ENCODE results near the gene MBP.
"Not testable (repeated sequence)": the region's sequence is repeated elsewhere in the genome, so short reads cannot be mapped to it uniquely, and the experiment has no call there.

The MBP gene

DNA sequence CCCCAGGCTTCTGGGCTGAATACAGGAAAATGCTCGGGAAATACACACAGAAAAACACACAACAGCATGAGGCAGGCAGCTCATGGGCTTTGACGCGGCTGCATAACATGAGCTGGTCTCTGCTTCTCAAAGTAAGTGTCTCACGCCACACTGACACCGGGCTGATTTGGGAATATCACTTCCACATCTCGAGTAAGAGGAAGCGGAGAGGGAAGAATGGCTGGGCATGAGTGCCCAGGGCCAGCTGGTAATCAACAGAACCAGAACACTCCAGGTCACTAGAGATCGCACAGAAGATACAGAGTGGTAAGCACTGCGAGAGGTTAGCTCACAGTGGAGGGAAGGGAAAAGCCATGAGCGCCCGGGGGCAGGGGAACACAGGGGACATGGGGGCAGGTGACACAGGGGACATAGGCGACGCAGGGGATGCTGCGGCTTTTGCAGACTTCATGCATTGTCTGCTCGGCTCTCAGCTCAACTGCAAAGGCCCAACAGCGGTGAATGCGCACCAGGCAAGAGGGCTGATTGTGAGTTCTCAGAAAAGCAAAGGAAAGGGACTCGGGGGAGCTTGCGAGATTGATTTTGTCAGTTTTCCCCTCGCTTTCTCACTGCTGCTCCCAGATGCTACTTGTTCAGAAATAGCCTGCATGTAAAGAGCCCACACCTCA lies 141.4 kb downstream of the MBP start:
- 86% methylated on average over 17 of the region's 20 CpGs for WGBS (ENCODE audit: insufficient coverage)
- no peaks in the 10 kb centered on the region for H3K27me3 ChIP-seq (replicated peaks in 2 of 5; ENCODE audit: control insufficient read depth in 4 of 5, insufficient read depth in 5 of 5, low read length in 4 of 5)

GRCh38 chr18:76990343-76991020 lies 142.1 kb downstream of the MBP start:
- CTCF ChIA-PET = interaction anchor here (1.2 to 1.4 kb wide), 2 partner anchors 8 to 9 kb away, joined by 4 read pairs; no protein-coding TSS in a partner anchor
- H3K9me3 ChIP-seq (ENCODE audit: control extremely low read depth in 1 of 5, control insufficient read depth in 4 of 5, insufficient read depth in 2 of 5, low read depth in 1 of 5, low read length in 4 of 5); H3K4me1 ChIP-seq (ENCODE audit: control extremely low read depth in 1 of 4, control insufficient read depth in 4 of 4, insufficient read depth in 4 of 4, low read length in 3 of 4); H3K4me3 ChIP-seq (ENCODE audit: control insufficient read depth in 1 of 7, extremely low read depth in 1 of 7, insufficient read depth in 4 of 7, low read depth in 2 of 7, low read length in 6 of 7); H3K27me3 ChIP-seq (replicated peaks in 2 of 5; ENCODE audit: control insufficient read depth in 4 of 5, insufficient read depth in 5 of 5, low read length in 4 of 5); H3K27ac ChIP-seq (ENCODE audit: insufficient read depth in 1 of 2, low read depth in 1 of 2, low read length in 2 of 2, poor library complexity in 1 of 2, severe bottlenecking in 2 of 2); H3K36me3 ChIP-seq (ENCODE audit: control insufficient read depth in 4 of 4, insufficient read depth in 4 of 4, low read length in 3 of 4); DNase-seq; POLR2A ChIA-PET: not testable (repeated sequence)
- 85% methylated on average over 5 of the region's 8 CpGs for WGBS (ENCODE audit: insufficient coverage)

More for the DNA sequence above, 141.4 kb downstream of the MBP start:
- POLR2A ChIA-PET = no interaction called here
- Histone ChIP-seq H3K9me3 (ENCODE audit: control extremely low read depth in 1 of 5, control insufficient read depth in 4 of 5, insufficient read depth in 2 of 5, low read depth in 1 of 5, low read length in 4 of 5) (no peaks in the 10 kb centered on the region), H3K4me1 (ENCODE audit: control extremely low read depth in 1 of 4, control insufficient read depth in 4 of 4, insufficient read depth in 4 of 4, low read length in 3 of 4) (peaks cover 0 to 9% (median 0%) of the 10 kb centered on the region in 4 experiments), H3K36me3 (ENCODE audit: control insufficient read depth in 4 of 4, insufficient read depth in 4 of 4, low read length in 3 of 4) (no peaks in the 10 kb centered on the region), H3K27ac (ENCODE audit: insufficient read depth in 1 of 2, low read depth in 1 of 2, low read length in 2 of 2, poor library complexity in 1 of 2, severe bottlenecking in 2 of 2) (no peak overlapping the region), H3K4me3 (ENCODE audit: control insufficient read depth in 1 of 7, extremely low read depth in 1 of 7, insufficient read depth in 4 of 7, low read depth in 2 of 7, low read length in 6 of 7) (no peak overlapping the region)
- no peak for DNase-seq
- CTCF ChIA-PET = interaction anchor here (0.9 to 1.4 kb wide), 4 partner anchors 8 to 10 kb away, joined by 3 to 4 read pairs (median 4); no protein-coding TSS in a partner anchor

- 96% methylated on average over 25 of the region's 28 CpGs for WGBS (ENCODE audit: insufficient coverage)
- CTCF ChIA-PET = interaction anchor here (1.4 to 1.7 kb wide), 2 partner anchors 9 to 11 kb away, joined by 4 to 5 read pairs; no protein-coding TSS in a partner anchor
- POLR2A ChIA-PET = no interaction called here
- H3K27me3 ChIP-seq (replicated peaks in 2 of 5; ENCODE audit: control insufficient read depth in 4 of 5, insufficient read depth in 5 of 5, low read length in 4 of 5) = no peaks in the 10 kb centered on the region
- no peak overlapping the region for H3K4me3 ChIP-seq (ENCODE audit: control insufficient read depth in 1 of 7, extremely low read depth in 1 of 7, insufficient read depth in 4 of 7, low read depth in 2 of 7, low read length in 6 of 7)
- no peak overlapping the region for H3K27ac ChIP-seq (ENCODE audit: insufficient read depth in 1 of 2, low read depth in 1 of 2, low read length in 2 of 2, poor library complexity in 1 of 2, severe bottlenecking in 2 of 2)
- DNase-seq = no peak
- no peaks in the 10 kb centered on the region for H3K36me3 ChIP-seq (ENCODE audit: control insufficient read depth in 4 of 4, insufficient read depth in 4 of 4, low read length in 3 of 4)
- peaks cover 0 to 9% (median under 1%) of the 10 kb centered on the region in 4 experiments for H3K4me1 ChIP-seq (ENCODE audit: control extremely low read depth in 1 of 4, control insufficient read depth in 4 of 4, insufficient read depth in 4 of 4, low read length in 3 of 4)
- no peaks in the 10 kb centered on the region for H3K9me3 ChIP-seq (ENCODE audit: control extremely low read depth in 1 of 5, control insufficient read depth in 4 of 5, insufficient read depth in 2 of 5, low read depth in 1 of 5, low read length in 4 of 5)
Observed at GRCh38 chr18:76989647-76990190, 142.9 kb downstream of the MBP start.

- Histone ChIP-seq H3K27me3 (replicated peaks in 2 of 5; ENCODE audit: control insufficient read depth in 4 of 5, insufficient read depth in 5 of 5, low read length in 4 of 5) (no peaks in the 10 kb centered on the region), H3K4me1 (ENCODE audit: control extremely low read depth in 1 of 4, control insufficient read depth in 4 of 4, insufficient read depth in 4 of 4, low read length in 3 of 4) (peaks cover 0 to 9% (median under 1%) of the 10 kb centered on the region in 4 experiments), H3K4me3 (ENCODE audit: control insufficient read depth in 1 of 7, extremely low read depth in 1 of 7, insufficient read depth in 4 of 7, low read depth in 2 of 7, low read length in 6 of 7) (no peak overlapping the region), H3K27ac (ENCODE audit: insufficient read depth in 1 of 2, low read depth in 1 of 2, low read length in 2 of 2, poor library complexity in 1 of 2, severe bottlenecking in 2 of 2) (no peak overlapping the region), H3K9me3 (ENCODE audit: control extremely low read depth in 1 of 5, control insufficient read depth in 4 of 5, insufficient read depth in 2 of 5, low read depth in 1 of 5, low read length in 4 of 5) (no peaks in the 10 kb centered on the region), H3K36me3 (ENCODE audit: control insufficient read depth in 4 of 4, insufficient read depth in 4 of 4, low read length in 3 of 4) (no peaks in the 10 kb centered on the region)
- 97% methylated on average over 26 of the region's 29 CpGs for WGBS (ENCODE audit: insufficient coverage)
- CTCF ChIA-PET = interaction anchor here (0.9 to 1.7 kb wide), 3 partner anchors 10 to 17 kb away, joined by 3 to 5 read pairs (median 3); no protein-coding TSS in a partner anchor
- POLR2A ChIA-PET = no interaction called here
- DNase-seq = no peak
Observed at GRCh38 chr18:76988827-76989646, 143.5 kb downstream of the MBP start.

- no peak for DNase-seq
- H3K4me3 ChIP-seq (ENCODE audit: control insufficient read depth in 1 of 7, extremely low read depth in 1 of 7, insufficient read depth in 4 of 7, low read depth in 2 of 7, low read length in 6 of 7) = no peak overlapping the region
- peaks cover 0 to 9% (median 3%) of the 10 kb centered on the region in 4 experiments for H3K4me1 ChIP-seq (ENCODE audit: control extremely low read depth in 1 of 4, control insufficient read depth in 4 of 4, insufficient read depth in 4 of 4, low read length in 3 of 4)
- H3K27ac ChIP-seq (ENCODE audit: insufficient read depth in 1 of 2, low read depth in 1 of 2, low read length in 2 of 2, poor library complexity in 1 of 2, severe bottlenecking in 2 of 2) = no peak overlapping the region
- POLR2A ChIA-PET = no interaction called here
- CTCF ChIA-PET = interaction anchor here (0.9 to 1.7 kb wide), 3 partner anchors 10 to 17 kb away, joined by 3 to 5 read pairs (median 3); no protein-coding TSS in a partner anchor
- no peaks in the 10 kb centered on the region for H3K36me3 ChIP-seq (ENCODE audit: control insufficient read depth in 4 of 4, insufficient read depth in 4 of 4, low read length in 3 of 4)
- WGBS (ENCODE audit: insufficient coverage) = 88% methylated on average over 27 of the region's 27 CpGs
- no peaks in the 10 kb centered on the region for H3K27me3 ChIP-seq (replicated peaks in 2 of 5; ENCODE audit: control insufficient read depth in 4 of 5, insufficient read depth in 5 of 5, low read length in 4 of 5)
- H3K9me3 ChIP-seq (ENCODE audit: control extremely low read depth in 1 of 5, control insufficient read depth in 4 of 5, insufficient read depth in 2 of 5, low read depth in 1 of 5, low read length in 4 of 5) = no peaks in the 10 kb centered on the region
Observed at GRCh38 chr18:76988031-76988826, 144.4 kb downstream of the MBP start.

DNA sequence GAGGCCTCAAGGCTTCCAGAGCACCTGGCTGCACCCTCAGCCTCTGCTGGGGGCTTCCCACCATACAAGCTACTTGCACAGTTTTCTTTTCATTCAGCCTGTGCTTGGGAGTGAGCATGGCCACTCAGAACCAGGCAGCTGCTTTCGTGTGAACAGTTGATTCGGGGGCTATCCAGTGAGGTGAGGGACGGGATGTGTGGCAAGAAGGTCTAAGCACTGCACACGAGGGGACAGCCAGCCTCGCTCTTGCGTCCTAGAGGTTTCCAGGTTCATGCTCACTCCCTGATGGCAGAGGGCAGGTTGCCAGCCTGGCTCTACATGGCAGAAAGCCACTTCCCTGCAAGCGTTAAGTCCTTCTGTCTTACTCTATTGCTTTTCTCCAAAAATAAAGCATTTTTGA lies 146.2 kb downstream of the MBP start:
- WGBS (ENCODE audit: insufficient coverage) = 92% methylated on average over 6 of the region's 7 CpGs
- no peaks in the 10 kb centered on the region for H3K9me3 ChIP-seq (ENCODE audit: control extremely low read depth in 1 of 5, control insufficient read depth in 4 of 5, insufficient read depth in 2 of 5, low read depth in 1 of 5, low read length in 4 of 5)
- DNase-seq = no peak
- ChIA-PET CTCF (interaction anchor here (1.0 to 4.2 kb wide), 4 partner anchors 10 to 63 kb away, joined by 3 to 30 read pairs (median 12); no protein-coding TSS in a partner anchor), POLR2A (interaction anchor here (0.7 kb wide), 1 partner anchor 188 kb away, joined by 3 read pairs; no protein-coding TSS in a partner anchor)
- peaks cover 0 to 10% (median 6%) of the 10 kb centered on the region in 4 experiments for H3K4me1 ChIP-seq (ENCODE audit: control extremely low read depth in 1 of 4, control insufficient read depth in 4 of 4, insufficient read depth in 4 of 4, low read length in 3 of 4)
- no peak overlapping the region for H3K27ac ChIP-seq (ENCODE audit: insufficient read depth in 1 of 2, low read depth in 1 of 2, low read length in 2 of 2, poor library complexity in 1 of 2, severe bottlenecking in 2 of 2)
- no peaks in the 10 kb centered on the region for H3K27me3 ChIP-seq (replicated peaks in 2 of 5; ENCODE audit: control insufficient read depth in 4 of 5, insufficient read depth in 5 of 5, low read length in 4 of 5)
- no peaks in the 10 kb centered on the region for H3K36me3 ChIP-seq (ENCODE audit: control insufficient read depth in 4 of 4, insufficient read depth in 4 of 4, low read length in 3 of 4)
- H3K4me3 ChIP-seq (ENCODE audit: control insufficient read depth in 1 of 7, extremely low read depth in 1 of 7, insufficient read depth in 4 of 7, low read depth in 2 of 7, low read length in 6 of 7) = no peak overlapping the region
